CD4-positive, alpha-beta T cell treated with Interferon gamma for 1 hour (primary cell): ENCODE measurements around the gene SYT9.

Experiments used
- DNase-seq: peaks from one replicate; pipeline ENCODE4 v3.0.0-alpha.2; 2020

SYT9 gene, protein sequence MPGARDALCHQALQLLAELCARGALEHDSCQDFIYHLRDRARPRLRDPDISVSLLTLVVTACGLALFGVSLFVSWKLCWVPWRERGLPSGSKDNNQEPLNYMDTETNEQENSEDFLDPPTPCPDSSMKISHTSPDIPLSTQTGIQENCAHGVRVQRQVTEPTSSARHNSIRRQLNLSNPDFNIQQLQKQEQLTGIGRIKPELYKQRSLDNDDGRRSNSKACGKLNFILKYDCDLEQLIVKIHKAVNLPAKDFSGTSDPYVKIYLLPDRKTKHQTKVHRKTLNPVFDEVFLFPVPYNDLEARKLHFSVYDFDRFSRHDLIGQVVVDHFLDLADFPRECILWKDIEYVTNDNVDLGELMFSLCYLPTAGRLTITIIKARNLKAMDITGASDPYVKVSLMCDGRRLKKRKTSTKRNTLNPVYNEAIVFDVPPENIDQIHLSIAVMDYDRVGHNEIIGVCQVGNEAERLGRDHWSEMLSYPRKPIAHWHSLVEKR

GRCh38 chr11:7251836-7252682, at the start of gene SYT9:
Gene SYT9, plus strand, starts transcription at chr11:7251904. Its CDS starts 283 bp downstream, at chr11:7252187.
- DNase-seq = no peak

- no peak for DNase-seq
Observed at GRCh38 chr11:7202412-7202811, 49.3 kb upstream of the SYT9 start.

DNA sequence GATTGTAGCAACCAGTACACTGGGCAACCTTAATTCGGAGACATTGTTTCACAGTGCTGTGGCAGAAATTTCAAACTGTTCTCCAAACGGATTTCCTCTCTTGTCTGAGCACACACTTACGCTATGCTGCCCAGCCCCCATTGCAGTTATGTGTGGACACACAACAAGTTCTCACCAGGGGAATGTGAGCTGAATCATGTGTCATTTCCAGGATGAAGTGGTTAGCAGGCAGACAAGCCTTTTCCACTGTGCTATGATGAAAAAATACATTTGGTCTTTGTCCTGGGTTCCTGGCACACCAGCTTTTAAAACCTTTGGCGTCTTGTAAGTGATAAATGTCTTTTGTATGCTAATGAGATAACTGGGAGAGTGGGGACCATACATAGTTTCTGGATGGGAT, 46.9 kb upstream of the SYT9 start:
- DNase-seq = no peak

DNA sequence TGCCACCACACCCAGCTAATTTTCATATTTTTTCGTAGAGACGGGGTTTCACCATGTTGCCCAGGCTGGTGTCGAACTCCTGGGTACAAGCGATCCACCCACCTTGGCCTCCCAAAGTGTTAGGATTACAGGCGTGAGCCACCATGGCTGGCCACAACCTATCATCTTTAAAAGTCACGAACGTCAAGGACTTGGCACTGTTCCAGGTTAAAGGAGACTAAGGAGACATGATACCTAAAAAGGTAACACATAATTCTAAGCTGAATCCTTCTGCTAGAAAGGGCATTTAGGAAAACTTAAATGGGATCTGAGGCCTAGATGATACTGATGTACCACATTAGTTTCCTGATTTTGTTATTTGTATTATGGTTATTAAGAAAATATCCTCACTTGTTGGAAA, 43.3 kb upstream of the SYT9 start:
- no peak for DNase-seq

DNA sequence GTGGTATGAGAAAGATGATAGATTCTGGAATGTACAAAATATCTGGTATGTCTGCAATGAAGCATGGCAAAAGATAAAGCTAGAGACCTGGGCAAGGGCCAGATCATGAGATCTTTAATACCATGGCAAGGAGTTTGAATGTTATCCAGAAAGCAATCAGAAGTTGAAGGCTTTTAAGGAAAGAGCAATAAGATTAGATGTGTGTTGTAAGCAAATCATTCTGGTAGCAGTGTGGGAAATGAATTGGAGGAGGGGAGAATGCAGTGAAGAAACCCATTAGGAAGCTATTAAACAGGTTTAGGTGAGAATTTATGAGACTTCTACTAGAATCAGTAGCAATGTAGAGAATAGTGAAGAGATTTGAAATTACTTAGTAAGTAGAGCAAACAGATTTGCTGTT, 32.2 kb upstream of the SYT9 start:
- DNase-seq = no peak

GRCh38 chr11:7220636-7221035, 31.1 kb upstream of the SYT9 start:
- no peak for DNase-seq

DNA sequence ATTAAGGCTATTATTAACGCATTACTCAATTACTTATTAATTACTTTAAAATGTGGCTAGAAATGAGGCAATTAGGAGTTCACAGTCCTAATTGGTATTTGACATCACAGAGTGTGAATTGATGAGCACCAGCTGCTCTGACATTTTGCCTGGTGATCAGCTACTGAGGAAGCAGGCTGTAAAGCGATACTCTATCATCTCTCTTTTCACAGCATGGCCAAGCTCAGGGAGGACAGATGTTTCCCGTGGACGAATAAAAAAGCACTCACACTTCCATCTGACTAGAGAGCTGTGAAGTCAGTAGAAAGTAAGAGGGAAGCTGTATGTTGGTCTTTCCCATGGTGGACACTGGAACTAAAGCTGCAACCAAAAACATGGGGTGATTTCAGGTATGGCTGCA, 29.1 kb upstream of the SYT9 start:
- no peak for DNase-seq

DNA sequence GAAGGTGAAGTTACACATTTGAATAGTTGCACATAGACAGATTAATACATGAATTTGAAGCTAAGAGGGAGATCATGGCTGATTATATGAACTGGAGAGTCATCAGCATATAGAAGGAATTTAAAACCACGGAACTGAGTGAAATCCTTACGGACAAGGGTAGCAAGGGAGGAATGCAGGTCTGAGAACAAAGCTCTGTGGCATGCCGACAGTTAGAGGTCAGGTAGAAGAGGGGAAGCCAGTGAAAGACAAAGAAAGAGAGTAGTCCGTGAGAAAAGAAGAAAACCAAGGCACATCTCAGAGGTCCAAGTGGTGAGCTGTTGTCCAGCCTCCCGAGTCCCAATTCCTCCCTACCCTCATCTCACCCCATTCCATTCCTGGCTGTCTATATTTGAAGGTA, 11.8 kb upstream of the SYT9 start:
- no peak for DNase-seq

GRCh38 chr11:7245341-7245740, 6.4 kb upstream of the SYT9 start:
- DNase-seq = no peak

DNA sequence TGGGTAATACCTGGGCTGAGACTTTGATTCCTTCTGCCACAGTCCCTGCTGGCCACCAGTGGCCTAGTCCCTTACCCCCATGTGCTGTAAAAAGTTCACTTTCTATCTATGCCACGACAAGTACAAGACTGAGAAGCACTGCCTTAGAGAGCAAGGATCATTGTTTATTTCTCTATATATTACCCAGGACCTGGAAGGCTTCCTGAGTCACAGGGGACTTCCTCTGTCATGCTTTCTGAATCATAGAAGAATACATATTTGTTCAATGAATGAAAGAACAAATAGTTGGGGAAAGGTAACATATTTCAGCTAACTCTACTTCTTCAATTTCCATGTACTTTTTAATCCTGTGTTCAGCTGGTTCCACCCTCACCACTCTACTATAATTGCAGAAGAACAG, 5.5 kb upstream of the SYT9 start:
- no peak for DNase-seq

- no peak for DNase-seq
Observed at GRCh38 chr11:7250166-7250565, 1.5 kb upstream of the SYT9 start.

DNA sequence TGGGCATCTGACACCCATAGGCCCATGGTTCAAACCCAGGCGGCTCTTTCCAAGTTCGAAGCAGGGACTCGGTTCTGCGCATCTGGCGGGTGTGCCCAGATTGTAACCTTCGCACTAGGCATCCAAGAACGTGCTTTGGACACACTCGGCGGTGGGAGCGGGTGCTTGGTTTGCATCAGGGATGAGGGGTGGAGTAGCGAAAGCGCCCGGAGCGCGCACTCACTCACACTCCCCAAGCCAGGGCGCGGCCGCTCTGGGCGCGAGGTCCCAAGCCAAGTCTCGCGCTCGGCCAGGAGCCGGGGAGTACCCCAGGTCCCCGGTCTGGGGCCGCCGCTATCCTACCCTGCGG, 243 bp upstream of the SYT9 start:
- DNase-seq = no peak

DNA sequence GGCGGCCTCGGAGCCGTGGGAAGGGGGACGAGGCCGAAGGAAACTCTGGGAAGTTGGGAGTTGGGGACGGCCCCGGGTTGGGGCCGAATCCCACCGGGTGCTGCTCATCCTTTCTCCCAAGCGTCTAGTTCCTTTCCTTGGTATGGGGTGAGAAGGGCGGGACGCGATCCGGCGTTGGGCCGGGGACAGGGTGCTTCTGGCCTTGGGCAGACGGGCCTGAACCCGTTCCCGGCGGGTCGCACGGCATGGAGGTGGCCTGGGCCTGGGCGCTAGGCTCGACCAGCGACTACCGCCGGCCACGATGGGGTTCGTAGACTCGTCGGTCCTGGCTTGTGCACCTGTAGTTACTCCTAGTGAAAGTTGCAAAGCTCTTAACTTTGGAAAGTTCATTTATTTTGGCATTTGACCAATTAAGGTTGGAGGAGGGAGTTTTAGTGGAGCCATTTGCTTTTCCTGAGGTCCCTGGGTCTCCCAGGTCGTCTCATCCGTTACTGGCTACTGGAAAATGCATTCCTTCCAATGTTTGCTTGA, 1.0 kb downstream of the SYT9 start:
- DNase-seq = no peak

DNA sequence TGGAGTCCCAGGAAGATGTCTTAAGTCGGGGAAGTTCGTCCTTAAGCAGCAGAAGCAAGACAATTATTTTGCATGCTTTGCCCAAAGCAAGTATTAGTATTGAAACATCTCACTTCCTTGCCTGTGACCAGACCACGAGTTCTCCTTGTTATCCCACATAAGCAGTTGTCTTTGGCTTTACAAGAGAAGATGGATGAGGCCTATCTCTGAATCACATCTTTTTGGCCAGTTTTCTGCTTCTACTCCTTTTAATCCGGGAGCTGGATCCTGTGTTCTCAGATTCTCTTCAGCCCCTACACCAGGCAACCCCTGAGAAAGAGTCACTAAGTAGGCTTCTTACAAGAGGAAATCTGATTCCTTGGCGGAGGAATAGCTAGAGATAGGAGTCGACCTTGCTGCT, 2.1 kb downstream of the SYT9 start:
- no peak for DNase-seq

DNA sequence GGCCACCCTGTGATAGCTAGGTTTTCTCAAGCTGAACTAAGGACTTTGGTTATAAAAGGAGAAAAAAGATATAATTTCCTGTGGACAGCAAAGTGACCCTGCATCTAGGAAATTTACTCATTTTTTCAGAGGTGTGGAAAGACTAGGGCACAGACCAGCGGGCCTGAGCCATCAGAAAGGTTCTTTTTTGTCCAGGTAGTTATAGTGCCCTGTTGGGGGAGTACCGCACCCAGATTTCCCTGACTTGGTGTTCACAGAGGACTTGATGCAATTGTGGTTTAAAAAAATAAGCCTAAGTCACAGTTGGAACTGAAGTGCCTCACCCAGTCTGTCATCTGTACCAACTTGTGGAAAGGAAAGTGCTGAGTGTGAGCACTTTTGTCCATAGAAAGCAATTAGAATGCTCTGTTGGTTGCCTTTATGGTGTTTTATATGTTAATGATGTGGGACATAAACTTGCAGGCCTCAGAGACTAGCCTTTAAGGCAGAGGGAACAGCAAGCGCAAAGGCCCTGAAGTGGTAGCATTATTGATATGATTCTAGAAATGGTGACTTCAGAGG, 3.1 kb downstream of the SYT9 start:
- no peak for DNase-seq

- DNase-seq = no peak
Observed at GRCh38 chr11:7256943-7257342, 5.2 kb downstream of the SYT9 start.

GRCh38 chr11:7257724-7258123, 6.0 kb downstream of the SYT9 start:
- no peak for DNase-seq

- DNase-seq = no peak
Observed at GRCh38 chr11:7261578-7261977, 9.9 kb downstream of the SYT9 start.

GRCh38 chr11:7262672-7263071, 11.0 kb downstream of the SYT9 start:
- DNase-seq = no peak

DNA sequence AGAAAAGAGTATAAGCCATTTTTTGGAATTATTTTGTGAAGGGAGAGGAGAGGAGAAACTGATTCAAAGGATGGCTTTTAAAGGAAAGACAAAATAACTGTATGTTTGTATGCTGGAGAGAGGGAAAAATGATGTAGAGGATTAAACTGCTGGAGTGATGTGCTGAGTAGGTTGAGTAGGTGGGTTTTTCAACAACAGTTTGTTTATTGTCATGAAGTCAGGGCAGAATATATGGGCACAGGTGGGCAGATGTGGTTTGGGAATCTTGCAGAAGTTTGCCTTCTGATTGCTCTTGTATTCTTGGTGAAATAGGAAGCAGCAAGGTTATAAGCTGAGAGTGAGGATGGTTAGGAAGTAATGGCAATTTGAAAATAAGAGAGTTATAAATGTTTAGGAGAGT, 12.1 kb downstream of the SYT9 start:
- DNase-seq = no peak

DNA sequence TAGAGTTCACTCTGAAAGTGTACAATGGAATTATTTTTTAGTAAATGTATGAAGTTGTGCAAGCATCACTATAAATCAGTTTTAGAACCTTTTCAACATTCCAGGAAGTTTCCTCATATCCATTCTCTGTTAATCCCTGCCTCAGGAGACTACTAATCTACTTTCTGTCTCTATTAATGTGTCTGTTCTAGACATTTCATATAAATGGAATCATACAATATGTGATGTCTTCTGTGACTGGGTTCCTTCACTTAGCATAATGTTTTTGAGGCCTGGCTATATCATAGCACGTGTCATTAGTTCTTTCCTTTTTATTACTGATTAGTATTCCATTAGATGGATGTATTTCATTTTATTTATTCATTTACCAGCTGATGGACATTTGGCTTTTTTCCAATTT, 17.1 kb downstream of the SYT9 start:
- no peak for DNase-seq

DNA sequence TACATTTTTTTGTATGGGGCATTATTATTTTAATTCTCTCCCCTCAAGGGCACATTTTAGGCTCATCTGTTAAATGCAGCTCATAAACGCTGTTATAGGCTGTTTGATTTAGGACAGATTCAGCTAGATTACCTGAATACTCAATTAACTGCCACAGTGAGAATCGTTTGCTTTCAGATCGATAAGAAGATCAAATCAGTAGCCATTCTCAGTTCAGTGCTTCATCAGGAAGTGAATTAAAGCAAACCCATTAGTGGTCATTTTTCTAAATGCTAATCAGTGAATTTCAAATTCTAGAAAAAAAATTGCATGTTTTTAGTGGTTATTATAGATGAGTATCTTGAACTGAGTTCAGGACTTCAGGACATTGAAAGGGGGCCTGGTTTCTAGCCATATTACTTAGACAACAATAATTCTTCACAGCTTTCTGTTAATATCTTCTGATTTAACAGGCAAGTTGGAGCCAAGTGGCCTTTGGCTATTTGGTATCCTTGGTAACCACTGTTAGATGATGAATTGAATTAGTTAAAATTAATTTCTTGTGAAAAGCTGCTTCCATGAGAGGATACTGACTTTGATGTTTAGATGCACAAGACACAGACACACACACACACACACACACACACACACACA, 18.6 kb downstream of the SYT9 start:
- no peak for DNase-seq

- DNase-seq = no peak
Observed at GRCh38 chr11:7272373-7272772, 20.7 kb downstream of the SYT9 start.
